ENCODE data around the gene EPB41L1.

EPB41L1 gene

DNA sequence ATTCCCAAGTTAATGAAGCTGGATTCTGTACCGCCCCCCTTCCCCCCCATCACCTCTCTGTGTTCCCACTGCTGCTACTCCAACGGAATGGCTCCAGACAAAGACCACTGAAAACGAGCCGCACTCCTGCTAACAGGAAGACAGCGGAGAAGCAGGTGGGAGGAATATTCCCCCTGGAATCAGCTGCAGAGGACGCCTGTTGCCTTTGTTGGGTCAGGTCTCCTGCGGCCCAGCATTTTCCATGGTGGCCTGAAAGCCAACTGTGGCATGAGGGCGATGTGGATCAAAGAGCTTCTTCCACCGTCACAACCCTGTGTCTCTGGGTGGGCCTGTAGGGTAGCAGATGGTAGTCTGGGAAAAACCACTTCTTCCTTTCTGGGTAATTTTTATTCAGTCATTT, 98.5 kb downstream of the EPB41L1 start:
- TF ChIP-seq POLR2AphosphoS5 (IDR thresholded peaks at IDR 0.05; ENCODE audit: low read depth) (no peak), SPI1 (IDR thresholded peaks at IDR 0.05; ENCODE audit: borderline replicate concordance, low read depth) (no peak), GABPA (IDR thresholded peaks at IDR 0.05; ENCODE audit: low read depth) (no peak)
- TF ChIP-seq, protein P1, sequence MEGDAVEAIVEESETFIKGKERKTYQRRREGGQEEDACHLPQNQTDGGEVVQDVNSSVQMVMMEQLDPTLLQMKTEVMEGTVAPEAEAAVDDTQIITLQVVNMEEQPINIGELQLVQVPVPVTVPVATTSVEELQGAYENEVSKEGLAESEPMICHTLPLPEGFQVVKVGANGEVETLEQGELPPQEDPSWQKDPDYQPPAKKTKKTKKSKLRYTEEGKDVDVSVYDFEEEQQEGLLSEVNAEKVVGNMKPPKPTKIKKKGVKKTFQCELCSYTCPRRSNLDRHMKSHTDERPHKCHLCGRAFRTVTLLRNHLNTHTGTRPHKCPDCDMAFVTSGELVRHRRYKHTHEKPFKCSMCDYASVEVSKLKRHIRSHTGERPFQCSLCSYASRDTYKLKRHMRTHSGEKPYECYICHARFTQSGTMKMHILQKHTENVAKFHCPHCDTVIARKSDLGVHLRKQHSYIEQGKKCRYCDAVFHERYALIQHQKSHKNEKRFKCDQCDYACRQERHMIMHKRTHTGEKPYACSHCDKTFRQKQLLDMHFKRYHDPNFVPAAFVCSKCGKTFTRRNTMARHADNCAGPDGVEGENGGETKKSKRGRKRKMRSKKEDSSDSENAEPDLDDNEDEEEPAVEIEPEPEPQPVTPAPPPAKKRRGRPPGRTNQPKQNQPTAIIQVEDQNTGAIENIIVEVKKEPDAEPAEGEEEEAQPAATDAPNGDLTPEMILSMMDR (IDR thresholded peaks at IDR 0.05; ENCODE audit: insufficient read depth, low read length), result no peak
- TF ChIP-seq, protein P2, sequence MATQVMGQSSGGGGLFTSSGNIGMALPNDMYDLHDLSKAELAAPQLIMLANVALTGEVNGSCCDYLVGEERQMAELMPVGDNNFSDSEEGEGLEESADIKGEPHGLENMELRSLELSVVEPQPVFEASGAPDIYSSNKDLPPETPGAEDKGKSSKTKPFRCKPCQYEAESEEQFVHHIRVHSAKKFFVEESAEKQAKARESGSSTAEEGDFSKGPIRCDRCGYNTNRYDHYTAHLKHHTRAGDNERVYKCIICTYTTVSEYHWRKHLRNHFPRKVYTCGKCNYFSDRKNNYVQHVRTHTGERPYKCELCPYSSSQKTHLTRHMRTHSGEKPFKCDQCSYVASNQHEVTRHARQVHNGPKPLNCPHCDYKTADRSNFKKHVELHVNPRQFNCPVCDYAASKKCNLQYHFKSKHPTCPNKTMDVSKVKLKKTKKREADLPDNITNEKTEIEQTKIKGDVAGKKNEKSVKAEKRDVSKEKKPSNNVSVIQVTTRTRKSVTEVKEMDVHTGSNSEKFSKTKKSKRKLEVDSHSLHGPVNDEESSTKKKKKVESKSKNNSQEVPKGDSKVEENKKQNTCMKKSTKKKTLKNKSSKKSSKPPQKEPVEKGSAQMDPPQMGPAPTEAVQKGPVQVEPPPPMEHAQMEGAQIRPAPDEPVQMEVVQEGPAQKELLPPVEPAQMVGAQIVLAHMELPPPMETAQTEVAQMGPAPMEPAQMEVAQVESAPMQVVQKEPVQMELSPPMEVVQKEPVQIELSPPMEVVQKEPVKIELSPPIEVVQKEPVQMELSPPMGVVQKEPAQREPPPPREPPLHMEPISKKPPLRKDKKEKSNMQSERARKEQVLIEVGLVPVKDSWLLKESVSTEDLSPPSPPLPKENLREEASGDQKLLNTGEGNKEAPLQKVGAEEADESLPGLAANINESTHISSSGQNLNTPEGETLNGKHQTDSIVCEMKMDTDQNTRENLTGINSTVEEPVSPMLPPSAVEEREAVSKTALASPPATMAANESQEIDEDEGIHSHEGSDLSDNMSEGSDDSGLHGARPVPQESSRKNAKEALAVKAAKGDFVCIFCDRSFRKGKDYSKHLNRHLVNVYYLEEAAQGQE (IDR thresholded peaks at IDR 0.05; ENCODE audit: insufficient replicate concordance, low read depth), result no peak

DNA sequence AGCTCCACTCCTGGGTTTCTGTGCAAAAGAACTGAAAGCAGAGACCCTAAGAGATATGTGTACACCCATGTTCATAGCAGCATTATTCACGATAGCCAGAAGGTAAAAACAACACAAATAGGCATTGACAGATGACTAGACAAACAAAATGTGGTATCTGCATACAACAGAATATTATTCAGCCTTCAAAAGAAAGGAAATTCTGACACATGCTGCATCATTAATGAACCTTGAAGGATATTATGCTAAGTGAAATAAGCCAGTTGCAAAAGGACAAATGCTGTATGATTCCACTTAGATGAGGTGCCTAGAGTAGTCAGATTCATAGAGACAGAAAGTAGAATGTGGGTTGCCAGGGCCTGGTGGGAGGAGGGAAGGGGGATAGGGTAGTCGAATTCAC, 99.5 kb downstream of the EPB41L1 start:
- Histone ChIP-seq H3K27ac (replicated peaks) (no peak overlapping the region), H3K27me3 (ENCODE audit: insufficient read depth, poor library complexity, severe bottlenecking) (no peaks in the 10 kb centered on the region), H3K4me3 (replicated peaks; ENCODE audit: insufficient read depth, low read length) (no peak overlapping the region)
- TF ChIP-seq, protein P1 (IDR thresholded peaks at IDR 0.05; ENCODE audit: insufficient read depth, low read length), result no peak
- TF ChIP-seq, protein P2 (IDR thresholded peaks at IDR 0.05; ENCODE audit: insufficient replicate concordance, low read depth), result no peak
- no peak for TF ChIP-seq SPI1 (IDR thresholded peaks at IDR 0.05; ENCODE audit: borderline replicate concordance, low read depth)
- TF ChIP-seq GABPA (IDR thresholded peaks at IDR 0.05; ENCODE audit: low read depth), result no peak
- no peak for TF ChIP-seq POLR2AphosphoS5 (IDR thresholded peaks at IDR 0.05; ENCODE audit: low read depth)
- DNase-seq (ENCODE audit: low read depth in 1 of 2, low spot score in 1 of 2), result no peak

More for the DNA sequence above, 98.5 kb downstream of the EPB41L1 start:
- H3K27ac ChIP-seq (replicated peaks), result no peak overlapping the region
- no peak for DNase-seq (ENCODE audit: low read depth in 1 of 2, low spot score in 1 of 2)
- H3K27me3 ChIP-seq (ENCODE audit: insufficient read depth, poor library complexity, severe bottlenecking), result no peaks in the 10 kb centered on the region
- H3K4me3 ChIP-seq (replicated peaks; ENCODE audit: insufficient read depth, low read length), result no peak overlapping the region

DNA sequence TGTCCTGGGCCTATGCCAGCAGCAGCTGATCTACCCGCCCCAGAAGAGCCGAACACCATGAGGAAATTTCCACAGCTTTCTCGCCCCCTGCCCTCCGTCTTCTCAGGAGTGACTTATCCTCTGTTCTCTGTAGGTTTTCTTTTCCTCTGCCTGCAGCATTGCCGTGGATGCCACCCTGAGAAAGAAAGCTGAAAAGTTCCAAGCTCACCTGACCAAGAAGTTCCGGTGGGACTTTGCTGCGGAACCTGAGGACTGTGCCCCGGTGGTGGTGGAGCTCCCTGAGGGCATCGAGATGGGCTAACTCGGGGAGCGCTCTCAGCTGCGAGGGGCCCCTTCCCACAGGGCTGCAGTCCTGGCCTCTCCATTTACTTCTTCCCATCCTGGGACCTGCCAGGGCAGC, 100.9 kb downstream of the EPB41L1 start:
- no peak overlapping the region for H3K4me3 ChIP-seq (replicated peaks; ENCODE audit: insufficient read depth, low read length)
- DNase-seq (ENCODE audit: low read depth in 1 of 2, low spot score in 1 of 2), result no peak
- no peaks in the 10 kb centered on the region for H3K27me3 ChIP-seq (ENCODE audit: insufficient read depth, poor library complexity, severe bottlenecking)
- TF ChIP-seq, protein P2 (IDR thresholded peaks at IDR 0.05; ENCODE audit: insufficient replicate concordance, low read depth), result no peak
- TF ChIP-seq GABPA (IDR thresholded peaks at IDR 0.05; ENCODE audit: low read depth) (no peak), POLR2AphosphoS5 (IDR thresholded peaks at IDR 0.05; ENCODE audit: low read depth) (no peak), SPI1 (IDR thresholded peaks at IDR 0.05; ENCODE audit: borderline replicate concordance, low read depth) (no peak)
- TF ChIP-seq, protein P1 (IDR thresholded peaks at IDR 0.05; ENCODE audit: insufficient read depth, low read length), result no peak
- no peak overlapping the region for H3K27ac ChIP-seq (replicated peaks)

All from HL-60 (cell line).